HEK293 (cell line): ENCODE results near the gene PHLDA1.

Experiments
- CTCF ChIA-PET: fragments of 350-600 bp; formaldehyde crosslinking; extraction: SDS; loops from one replicate; lab custom pipeline; 2021; ENCODE audit warnings: antibody characterized with exemption; lab: Yijun Ruan, JAX
- POLR2A ChIA-PET: fragments of 300-600 bp; formaldehyde crosslinking; extraction: SDS; loops from one replicate; lab custom pipeline; 2020; ENCODE audit warnings: antibody characterized with exemption, inconsistent platforms; lab: Yijun Ruan, JAX
- H3K27ac ChIP-seq: fragments of 200-500 bp; sonication (Bioruptor generic); 2 replicates; pipeline ENCODE4 v1.5.1; 2014; ENCODE audit warnings: low read depth, low read length, control low read depth, inconsistent platforms; ENCODE audit errors: extremely low read depth
- H3K36me3 ChIP-seq, 2 experiments: fragments of 200-500 bp in 1 of 2; sonication (Bioruptor generic) in 1 of 2; 1 replicate in 1 of 2; 2 replicates in 1 of 2; pipeline ENCODE4 v1.5.1; 2014 to 2017; ENCODE audit warnings: inconsistent platforms in 2 of 2, low read length in 2 of 2; ENCODE audit not compliant: control insufficient read depth in 2 of 2, insufficient read depth in 1 of 2
- H3K4me1 ChIP-seq: fragments of 200-500 bp; sonication (Bioruptor generic); 2 replicates; pipeline ENCODE4 v1.5.1; 2014; ENCODE audit warnings: mild to moderate bottlenecking, low read length, inconsistent platforms; ENCODE audit not compliant: control insufficient read depth, insufficient read depth
- H3K4me3 ChIP-seq: 2 replicates; pipeline ENCODE4 v1.5.1; 2011; ENCODE audit warnings: low read depth, mild to moderate bottlenecking, control low read depth, low read length, moderate library complexity
- H3K9me3 ChIP-seq: fragments of 200-500 bp; sonication (Bioruptor generic); 2 replicates; pipeline ENCODE4 v1.5.1; 2014; ENCODE audit warnings: low read depth, low read length, inconsistent platforms; ENCODE audit not compliant: control insufficient read depth, insufficient read depth
- MYNN ChIP-seq: fragments of 450-650 bp; formaldehyde crosslinking; IDR thresholded peaks from 2 replicates; pipeline ENCODE4 v1.5.1; 2016; ENCODE audit warnings: missing biosample characterization, missing genetic modification characterization, borderline replicate concordance
- ZNF157 ChIP-seq: fragments of 450-650 bp; formaldehyde crosslinking; IDR thresholded peaks from 2 replicates; pipeline ENCODE4 v1.5.1; 2016; ENCODE audit warnings: missing biosample characterization, missing genetic modification characterization
- ZNF423 ChIP-seq: fragments of 450-650 bp; formaldehyde crosslinking; IDR thresholded peaks from 2 replicates; pipeline ENCODE4 v1.5.1; 2016; ENCODE audit warnings: missing biosample characterization, missing genetic modification characterization
- ZNF549 ChIP-seq: fragments of 450-650 bp; IDR thresholded peaks from 2 replicates; pipeline ENCODE4 v1.5.1; 2018; ENCODE audit warnings: missing biosample characterization, missing genetic modification characterization, mild to moderate bottlenecking, inconsistent platforms, moderate library complexity
- ZNF558 ChIP-seq: fragments of 450-650 bp; formaldehyde crosslinking; IDR thresholded peaks from 2 replicates; pipeline ENCODE4 v1.5.1; 2016; ENCODE audit warnings: missing biosample characterization, missing genetic modification characterization
- ZNF600 ChIP-seq: fragments of 450-650 bp; formaldehyde crosslinking; IDR thresholded peaks from 2 replicates; pipeline ENCODE4 v1.5.1; 2016; ENCODE audit warnings: missing biosample characterization, missing genetic modification characterization
- ZSCAN23 ChIP-seq: fragments of 450-650 bp; formaldehyde crosslinking; IDR thresholded peaks from 2 replicates; pipeline ENCODE4 v1.5.1; 2016; ENCODE audit warnings: missing biosample characterization, missing genetic modification characterization
- TF ChIP-seq, protein P1 (sequence below): fragments of 450-650 bp; formaldehyde crosslinking; IDR thresholded peaks from 2 replicates; pipeline ENCODE4 v1.5.1; 2016; ENCODE audit warnings: missing biosample characterization, missing genetic modification characterization
- TF ChIP-seq, protein P2 (sequence below): fragments of 450-650 bp; formaldehyde crosslinking; IDR thresholded peaks from 2 replicates; pipeline ENCODE4 v1.5.1; 2016; ENCODE audit warnings: missing biosample characterization, missing genetic modification characterization
- TF ChIP-seq, protein P3 (sequence below): fragments of 450-650 bp; formaldehyde crosslinking; IDR thresholded peaks from 2 replicates; pipeline ENCODE4 v1.5.1; 2017; ENCODE audit warnings: missing biosample characterization, missing genetic modification characterization
- TF ChIP-seq, protein P4 (sequence below): fragments of 450-650 bp; formaldehyde crosslinking; IDR thresholded peaks from 2 replicates; pipeline ENCODE4 v1.5.1; 2016; ENCODE audit warnings: missing biosample characterization, missing genetic modification characterization, low read depth
- TF ChIP-seq, protein P5 (sequence below): fragments of 450-650 bp; IDR thresholded peaks from 2 replicates; pipeline ENCODE4 v1.5.1; 2018; ENCODE audit warnings: missing biosample characterization, missing genetic modification characterization

The PHLDA1 gene

DNA sequence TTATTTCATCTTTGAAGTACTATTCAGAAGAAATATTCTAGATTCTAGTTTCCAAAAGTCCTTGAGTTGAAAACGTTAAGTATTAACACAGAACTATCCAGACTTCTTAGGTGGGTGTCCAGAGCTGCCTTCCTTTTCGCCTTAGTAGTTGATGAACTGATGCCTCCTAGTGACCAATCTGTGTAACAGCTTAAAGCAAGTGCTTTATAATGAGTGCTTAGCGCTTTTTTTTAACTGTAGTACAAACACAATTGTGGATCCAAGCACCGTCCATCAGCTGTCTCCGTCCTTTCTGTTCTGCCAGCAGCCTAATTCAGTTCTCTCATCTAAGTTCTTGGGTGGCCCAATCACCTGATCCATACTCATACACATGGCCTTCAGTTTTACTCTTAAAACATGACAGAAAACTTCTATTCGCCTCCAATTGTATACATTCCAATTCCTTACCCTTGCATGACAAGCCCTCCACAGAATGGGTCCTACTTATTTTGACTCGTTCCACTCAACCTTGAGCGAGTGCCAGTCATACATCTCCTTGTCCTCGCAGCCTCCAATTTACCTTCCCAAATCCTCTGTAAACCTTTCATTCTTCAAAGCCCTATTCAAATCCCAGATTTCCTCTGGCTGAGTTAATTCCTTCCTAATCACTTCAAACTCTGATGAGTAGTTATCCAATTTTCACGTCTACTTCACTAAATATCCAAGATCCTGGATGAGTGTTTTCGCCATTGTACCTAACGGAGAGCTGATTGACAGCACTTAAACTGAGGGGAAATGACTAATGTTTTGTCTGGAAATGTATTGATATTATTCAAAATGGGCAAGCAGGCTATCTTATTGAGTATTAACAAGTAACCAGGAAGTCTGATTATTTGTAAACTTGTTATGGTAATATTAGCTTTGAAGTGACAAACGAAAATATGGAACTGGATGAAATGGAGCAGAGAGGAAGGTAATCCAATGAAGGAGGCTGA lies 5.8 kb upstream of the PHLDA1 start (continued):
- TF ChIP-seq, protein P1, sequence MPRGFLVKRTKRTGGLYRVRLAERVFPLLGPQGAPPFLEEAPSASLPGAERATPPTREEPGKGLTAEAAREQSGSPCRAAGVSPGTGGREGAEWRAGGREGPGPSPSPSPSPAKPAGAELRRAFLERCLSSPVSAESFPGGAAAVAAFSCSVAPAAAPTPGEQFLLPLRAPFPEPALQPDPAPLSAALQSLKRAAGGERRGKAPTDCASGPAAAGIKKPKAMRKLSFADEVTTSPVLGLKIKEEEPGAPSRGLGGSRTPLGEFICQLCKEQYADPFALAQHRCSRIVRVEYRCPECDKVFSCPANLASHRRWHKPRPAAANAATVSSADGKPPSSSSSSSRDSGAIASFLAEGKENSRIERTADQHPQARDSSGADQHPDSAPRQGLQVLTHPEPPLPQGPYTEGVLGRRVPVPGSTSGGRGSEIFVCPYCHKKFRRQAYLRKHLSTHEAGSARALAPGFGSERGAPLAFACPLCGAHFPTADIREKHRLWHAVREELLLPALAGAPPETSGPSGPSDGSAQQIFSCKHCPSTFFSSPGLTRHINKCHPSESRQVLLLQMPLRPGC (tag by site-specific recombination): 0 out of 2 replicates have a peak, but pooled peaks have one; percentile 25
- TF ChIP-seq, protein P2, sequence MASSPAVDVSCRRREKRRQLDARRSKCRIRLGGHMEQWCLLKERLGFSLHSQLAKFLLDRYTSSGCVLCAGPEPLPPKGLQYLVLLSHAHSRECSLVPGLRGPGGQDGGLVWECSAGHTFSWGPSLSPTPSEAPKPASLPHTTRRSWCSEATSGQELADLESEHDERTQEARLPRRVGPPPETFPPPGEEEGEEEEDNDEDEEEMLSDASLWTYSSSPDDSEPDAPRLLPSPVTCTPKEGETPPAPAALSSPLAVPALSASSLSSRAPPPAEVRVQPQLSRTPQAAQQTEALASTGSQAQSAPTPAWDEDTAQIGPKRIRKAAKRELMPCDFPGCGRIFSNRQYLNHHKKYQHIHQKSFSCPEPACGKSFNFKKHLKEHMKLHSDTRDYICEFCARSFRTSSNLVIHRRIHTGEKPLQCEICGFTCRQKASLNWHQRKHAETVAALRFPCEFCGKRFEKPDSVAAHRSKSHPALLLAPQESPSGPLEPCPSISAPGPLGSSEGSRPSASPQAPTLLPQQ (tag by site-specific recombination): 0 out of 2 replicates have a peak, but pooled peaks have one; percentile 16
- TF ChIP-seq ZNF600 (tag by site-specific recombination) (peak; percentile 94), ZNF558 (tag by site-specific recombination) (peak; percentile 8; the same call in 1 of the 2 replicates), ZNF157 (tag by site-specific recombination) (no peak)
- TF ChIP-seq, protein P3, sequence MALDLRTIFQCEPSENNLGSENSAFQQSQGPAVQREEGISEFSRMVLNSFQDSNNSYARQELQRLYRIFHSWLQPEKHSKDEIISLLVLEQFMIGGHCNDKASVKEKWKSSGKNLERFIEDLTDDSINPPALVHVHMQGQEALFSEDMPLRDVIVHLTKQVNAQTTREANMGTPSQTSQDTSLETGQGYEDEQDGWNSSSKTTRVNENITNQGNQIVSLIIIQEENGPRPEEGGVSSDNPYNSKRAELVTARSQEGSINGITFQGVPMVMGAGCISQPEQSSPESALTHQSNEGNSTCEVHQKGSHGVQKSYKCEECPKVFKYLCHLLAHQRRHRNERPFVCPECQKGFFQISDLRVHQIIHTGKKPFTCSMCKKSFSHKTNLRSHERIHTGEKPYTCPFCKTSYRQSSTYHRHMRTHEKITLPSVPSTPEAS (tag by site-specific recombination): 0 out of 2 replicates have a peak, but pooled peaks have one; percentile 8

DNA sequence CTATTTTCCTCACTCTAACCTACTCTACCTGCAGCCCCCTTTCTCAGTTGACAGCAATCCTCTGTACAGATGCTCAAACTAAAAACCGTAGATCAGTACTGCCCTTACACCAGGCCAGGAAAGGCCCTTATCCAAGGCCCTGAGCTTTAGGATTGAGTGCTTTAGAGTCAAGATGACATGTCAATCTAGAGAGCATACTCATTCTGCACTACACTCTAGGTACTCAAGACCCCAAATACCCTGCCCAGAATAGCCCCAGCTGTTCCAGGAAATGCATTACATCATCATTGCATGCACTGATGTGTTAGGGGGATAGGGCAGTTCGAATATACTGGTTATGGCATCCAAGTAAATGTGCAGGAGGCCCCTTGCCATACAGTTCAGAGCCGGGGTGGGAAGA lies 3.5 kb upstream of the PHLDA1 start:
- H3K27ac ChIP-seq: no peak overlapping the region
- H3K36me3 ChIP-seq: no peaks in the 10 kb centered on the region
- no peaks in the 10 kb centered on the region for H3K4me1 ChIP-seq
- CTCF ChIA-PET: interaction anchor here (1.0 kb wide), 1 partner anchor 507 kb away, joined by 4 read pairs; no protein-coding TSS in a partner anchor
- H3K4me3 ChIP-seq: no peak overlapping the region
- TF ChIP-seq, protein P4, sequence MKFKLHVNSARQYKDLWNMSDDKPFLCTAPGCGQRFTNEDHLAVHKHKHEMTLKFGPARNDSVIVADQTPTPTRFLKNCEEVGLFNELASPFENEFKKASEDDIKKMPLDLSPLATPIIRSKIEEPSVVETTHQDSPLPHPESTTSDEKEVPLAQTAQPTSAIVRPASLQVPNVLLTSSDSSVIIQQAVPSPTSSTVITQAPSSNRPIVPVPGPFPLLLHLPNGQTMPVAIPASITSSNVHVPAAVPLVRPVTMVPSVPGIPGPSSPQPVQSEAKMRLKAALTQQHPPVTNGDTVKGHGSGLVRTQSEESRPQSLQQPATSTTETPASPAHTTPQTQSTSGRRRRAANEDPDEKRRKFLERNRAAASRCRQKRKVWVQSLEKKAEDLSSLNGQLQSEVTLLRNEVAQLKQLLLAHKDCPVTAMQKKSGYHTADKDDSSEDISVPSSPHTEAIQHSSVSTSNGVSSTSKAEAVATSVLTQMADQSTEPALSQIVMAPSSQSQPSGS: peak; percentile 77
- no peak for TF ChIP-seq MYNN
- no peaks in the 10 kb centered on the region for H3K9me3 ChIP-seq
- POLR2A ChIA-PET: interaction anchor here (0.5 kb wide), 1 partner anchor 13 kb away, joined by 3 read pairs; no protein-coding TSS in a partner anchor

DNA sequence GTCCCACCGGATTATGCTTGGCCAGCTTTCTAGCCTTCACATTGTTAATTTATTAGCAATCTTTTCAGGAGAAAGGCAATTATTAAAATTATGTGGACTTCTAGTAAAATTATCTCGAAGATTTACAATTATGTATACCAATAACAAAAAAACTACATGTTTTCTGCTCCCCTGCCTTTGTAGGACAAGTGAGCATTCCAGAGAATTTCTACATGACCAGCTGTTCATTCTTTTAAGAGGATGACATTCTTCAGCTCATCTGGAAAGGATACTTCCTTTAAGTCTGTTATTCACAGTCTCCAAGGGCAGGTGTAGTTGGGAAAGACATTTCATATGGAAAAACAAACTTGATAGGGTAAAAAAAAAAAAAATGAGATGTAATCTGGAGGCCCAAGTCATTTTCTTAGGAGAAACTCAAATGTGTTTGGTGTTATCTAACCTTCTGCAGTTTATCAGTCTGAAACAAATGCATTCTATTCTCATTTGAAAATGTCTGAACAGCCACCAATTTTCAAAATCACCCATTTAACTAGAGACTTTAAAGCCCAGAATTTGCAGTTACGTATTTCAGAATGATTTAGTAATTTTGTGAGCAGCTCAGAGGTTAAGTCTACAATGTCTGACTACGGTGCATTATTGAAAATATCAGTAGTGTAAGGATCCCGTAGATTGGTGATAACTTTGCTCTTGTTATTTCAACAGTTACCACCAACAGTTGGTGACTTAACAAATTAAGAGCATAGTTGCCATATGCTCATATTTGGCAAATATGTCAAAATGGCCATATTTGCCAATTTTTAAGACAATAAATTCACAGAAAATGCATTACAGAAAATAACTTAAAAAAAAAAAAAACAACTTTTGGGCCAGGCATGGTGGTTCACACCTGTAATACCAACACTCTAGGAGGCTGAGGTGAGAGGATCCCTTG lies 1.8 kb upstream of the PHLDA1 start:
- Histone ChIP-seq H3K4me1 (no peaks in the 10 kb centered on the region; the same call in 1 of the 2 replicates), H3K36me3 (no peaks in the 10 kb centered on the region), H3K27ac (no peak overlapping the region), H3K4me3 (no peak overlapping the region), H3K9me3 (no peaks in the 10 kb centered on the region)
- ChIA-PET POLR2A (interaction anchor here (1.6 kb wide), 1 partner anchor 7 kb away, joined by 3 read pairs; no protein-coding TSS in a partner anchor), CTCF (interaction anchor here (0.6 to 5.0 kb wide), 9 partner anchors 19 to 553 kb away, joined by 3 to 43 read pairs (median 3); no protein-coding TSS in a partner anchor)
- TF ChIP-seq ZNF423 (no peak), MYNN (0 out of 2 replicates have a peak, but pooled peaks have one; percentile 19), ZNF549 (no peak), ZSCAN23 (tag by site-specific recombination) (no peak)
- TF ChIP-seq, protein P5, sequence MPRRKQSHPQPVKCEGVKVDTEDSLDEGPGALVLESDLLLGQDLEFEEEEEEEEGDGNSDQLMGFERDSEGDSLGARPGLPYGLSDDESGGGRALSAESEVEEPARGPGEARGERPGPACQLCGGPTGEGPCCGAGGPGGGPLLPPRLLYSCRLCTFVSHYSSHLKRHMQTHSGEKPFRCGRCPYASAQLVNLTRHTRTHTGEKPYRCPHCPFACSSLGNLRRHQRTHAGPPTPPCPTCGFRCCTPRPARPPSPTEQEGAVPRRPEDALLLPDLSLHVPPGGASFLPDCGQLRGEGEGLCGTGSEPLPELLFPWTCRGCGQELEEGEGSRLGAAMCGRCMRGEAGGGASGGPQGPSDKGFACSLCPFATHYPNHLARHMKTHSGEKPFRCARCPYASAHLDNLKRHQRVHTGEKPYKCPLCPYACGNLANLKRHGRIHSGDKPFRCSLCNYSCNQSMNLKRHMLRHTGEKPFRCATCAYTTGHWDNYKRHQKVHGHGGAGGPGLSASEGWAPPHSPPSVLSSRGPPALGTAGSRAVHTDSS (tag by site-specific recombination): no peak
